K562 (cell line): ENCODE data around the gene NAT9. TPM values are rescaled to one million over a fixed set of nuclear protein-coding genes. Genes with fewer than 3 reads are reported as not detected.

ENCODE experiments used
- BRD4 ChIP-seq: fragments of 200-600 bp; sonication (generic); IDR thresholded peaks from 2 replicates; pipeline ENCODE4 v1.6.1; 2017; ENCODE audit warnings: inconsistent platforms
- CCAR2 ChIP-seq: fragments of 200-400 bp; formaldehyde crosslinking; IDR thresholded peaks from 2 replicates; pipeline ENCODE4 v1.6.1; 2017; ENCODE audit warnings: mild to moderate bottlenecking, low read depth, low read length
- COPS2 ChIP-seq: fragments of 450-650 bp; conservative IDR thresholded peaks from 2 replicates; pipeline ENCODE4 v1.6.1; 2016; ENCODE audit warnings: mild to moderate bottlenecking, moderate library complexity
- CREM ChIP-seq: IDR thresholded peaks from 2 replicates; pipeline ENCODE4 v1.6.1; 2014; ENCODE audit warnings: antibody characterized with exemption, low read depth
- DLX4 ChIP-seq: fragments of 250-450 bp; sonication (Bioruptor Pico); IDR thresholded peaks from 2 replicates; pipeline ENCODE4 v1.6.1; 2021; ENCODE audit warnings: mild to moderate bottlenecking
- GABPA ChIP-seq: fragments of 200-800 bp; sonication (Bioruptor generic); conservative IDR thresholded peaks from 2 replicates; pipeline ENCODE4 v1.6.1; 2016; ENCODE audit warnings: low read depth, missing genetic modification characterization, missing compliant biosample characterization
- GTF2B ChIP-seq: IDR thresholded peaks from 2 replicates; pipeline ENCODE4 v1.6.1; 2011; ENCODE audit not compliant: insufficient read length; ENCODE audit errors: extremely low read depth
- HNRNPL ChIP-seq: fragments of 200-400 bp; formaldehyde crosslinking; IDR thresholded peaks from 2 replicates; pipeline ENCODE4 v1.6.1; 2017; ENCODE audit warnings: low read depth, mild to moderate bottlenecking, low read length
- ID3 ChIP-seq, 2 experiments: fragments of 250-450 bp in 1 of 2; fragments of 450-650 bp in 1 of 2; sonication (Bioruptor Pico) in 1 of 2; IDR thresholded peaks; 2 replicates each; pipeline versions ENCODE4 v1.6.1 to v1.8.0; 2016 to 2021; ENCODE audit warnings: mild to moderate bottlenecking in 2 of 2, moderate library complexity in 2 of 2, missing compliant biosample characterization in 1 of 2, missing genetic modification characterization in 1 of 2
- IRF1 ChIP-seq: sonication (generic); formaldehyde crosslinking; IDR thresholded peaks from 2 replicates; pipeline ENCODE4 v1.8.0; 2022; ENCODE audit warnings: missing genetic modification reagents, mild to moderate bottlenecking, borderline replicate concordance
- KDM1A ChIP-seq, 2 experiments: fragments of 450-650 bp; IDR thresholded peaks; 2 replicates each; pipeline ENCODE4 v1.6.1; 2016; ENCODE audit warnings: mild to moderate bottlenecking in 2 of 2
- KLF16 ChIP-seq: IDR thresholded peaks from 2 replicates; pipeline ENCODE4 v1.6.1; 2016; ENCODE audit warnings: antibody characterized with exemption
- MCM7 ChIP-seq, 2 experiments: fragments of 450-650 bp; IDR thresholded peaks; 2 replicates each; pipeline ENCODE4 v1.6.1; 2016 to 2018
- MECOM ChIP-seq: fragments of 250-450 bp; sonication (Bioruptor Pico); IDR thresholded peaks from 2 replicates; pipeline ENCODE4 v1.8.0; 2022; ENCODE audit warnings: inconsistent platforms
- RBFOX2 ChIP-seq: fragments of 200-400 bp; formaldehyde crosslinking; IDR thresholded peaks from 2 replicates; pipeline ENCODE4 v1.6.1; 2017; ENCODE audit warnings: low read depth, mild to moderate bottlenecking, low read length, moderate library complexity
- SOX6 ChIP-seq: fragments of 450-650 bp; IDR thresholded peaks from 2 replicates; pipeline ENCODE4 v1.6.1; 2014; ENCODE audit warnings: mild to moderate bottlenecking
- SRSF3 ChIP-seq: fragments of 200-400 bp; formaldehyde crosslinking; IDR thresholded peaks from 2 replicates; pipeline ENCODE4 v1.6.1; 2016; ENCODE audit warnings: mild to moderate bottlenecking, low read length, moderate library complexity; ENCODE audit not compliant: insufficient read depth
- TFAM ChIP-seq: fragments of 250-450 bp; sonication (Bioruptor Pico); conservative IDR thresholded peaks from 2 replicates; pipeline ENCODE4 v1.5.0; 2021; ENCODE audit warnings: mild to moderate bottlenecking, moderate library complexity
- ZBTB12 ChIP-seq: fragments of 250-450 bp; sonication (Bioruptor Pico); IDR thresholded peaks from 2 replicates; pipeline ENCODE4 v1.4.0; 2020
- ZC3H8 ChIP-seq: fragments of 450-650 bp; IDR thresholded peaks from 2 replicates; pipeline ENCODE4 v1.6.1; 2017
- ZFP1 ChIP-seq: fragments of 450-650 bp; formaldehyde crosslinking; IDR thresholded peaks from 2 replicates; pipeline ENCODE4 v1.4.0; 2020; ENCODE audit warnings: mild to moderate bottlenecking, mixed read lengths
- ZFPM2 ChIP-seq: fragments of 250-450 bp; sonication (Bioruptor Pico); IDR thresholded peaks from 2 replicates; pipeline ENCODE4 v1.5.1; 2022; ENCODE audit warnings: mild to moderate bottlenecking
- ZNF121 ChIP-seq: sonication (generic); formaldehyde crosslinking; conservative IDR thresholded peaks from 2 replicates; pipeline ENCODE4 v1.8.0; 2022; ENCODE audit warnings: missing genetic modification reagents
- ZNF184 ChIP-seq: sonication (generic); formaldehyde crosslinking; IDR thresholded peaks from 2 replicates; pipeline ENCODE4 v1.5.0; 2020; ENCODE audit warnings: missing genetic modification reagents
- ZNF197 ChIP-seq: fragments of 200-800 bp; sonication (Bioruptor generic); IDR thresholded peaks from 2 replicates; pipeline ENCODE4 v1.6.1; 2016; ENCODE audit warnings: low read depth, missing genetic modification characterization, missing compliant biosample characterization
- ZNF232 ChIP-seq: sonication (generic); formaldehyde crosslinking; IDR thresholded peaks from 2 replicates; pipeline ENCODE4 v1.8.0; 2022; ENCODE audit warnings: mild to moderate bottlenecking, missing genetic modification reagents
- ZNF24 ChIP-seq: fragments of 450-650 bp; IDR thresholded peaks from 2 replicates; pipeline ENCODE4 v1.6.1; 2016
- ZNF316 ChIP-seq: fragments of 450-650 bp; IDR thresholded peaks from 2 replicates; pipeline ENCODE4 v1.6.1; 2016
- ZNF354B ChIP-seq: fragments of 250-450 bp; sonication (Bioruptor Pico); IDR thresholded peaks from 2 replicates; pipeline ENCODE4 v1.4.0; 2020
- polyA plus RNA-seq, 8 experiments: library from polyadenylated mRNA; depleted of rRNA in 4 of 8; stranded (reverse) in 5 of 8; unstranded in 3 of 8; fragments of >200 nt; fragmentation: Nextera tagmentation in 2 of 8; fragmentation: Illumina TruSeq in 1 of 8; extraction: Ambion mirVana in 2 of 8; extraction: Trizol in 1 of 8; gene quantifications; 2 replicates each; pipeline versions ENCODE4 v1.2.1 to v1.2.3, GENCODE V29; 2011 to 2014; ENCODE audit warnings: inconsistent platforms in 1 of 8, missing spikeins in 1 of 8
- total RNA-seq, 7 experiments: library from RNA; depleted of rRNA in 6 of 7; stranded (reverse); fragments of >200 nt in 6 of 7; fragmentation: Illumina TruSeq in 2 of 7; extraction: Trizol in 2 of 7; gene quantifications; 2 replicates each; pipeline versions ENCODE4 v1.2.1 to v1.2.3, GENCODE V29; 2011 to 2021; ENCODE audit warnings: low replicate concordance in 1 of 7

The NAT9 gene
- total and polyA plus RNA-seq, 9 of the 15 experiments (the other 6 are each of a cell fraction or from before 2014, with no cell fraction given) = 4.2 to 63.6 (median 40.8) TPM

GRCh38 chr17:74744714-74745547, 31.2 kb downstream of the NAT9 start (continued):
- 0 out of 2 replicates have a peak, but pooled peaks have one; percentile 37 for TF ChIP-seq ZNF121 (CRISPR knock-in tag)
- no peak for TF ChIP-seq CCAR2
- TF ChIP-seq GABPA (tag) = no peak
- TF ChIP-seq SOX6 = no peak
- no peak for TF ChIP-seq MCM7 (IDR thresholded peaks at IDR 0.05)
- no peak for TF ChIP-seq COPS2
- no peak for TF ChIP-seq ZNF184 (CRISPR knock-in tag)
- TF ChIP-seq KDM1A (IDR thresholded peaks at IDR 0.05) = no peak
- no peak for TF ChIP-seq TFAM (CRISPR knock-in tag)
- TF ChIP-seq ID3 (CRISPR knock-in tag; IDR thresholded peaks at IDR 0.05) = no peak
- no peak for TF ChIP-seq ID3 (tag; IDR thresholded peaks at IDR 0.05)
- TF ChIP-seq CREM = no peak
- TF ChIP-seq ZNF316 = no peak
- no peak for TF ChIP-seq ZFPM2 (CRISPR knock-in tag)
- no peak for TF ChIP-seq ZNF354B
- TF ChIP-seq MECOM (CRISPR knock-in tag) = 0 out of 2 replicates have a peak, but pooled peaks have one; percentile 6
- no peak for TF ChIP-seq BRD4
- peak; percentile 58; the same call in 1 of the 2 replicates for TF ChIP-seq KLF16
- TF ChIP-seq ZNF197 = no peak
- no peak for TF ChIP-seq SRSF3
- no peak for TF ChIP-seq DLX4
- no peak for TF ChIP-seq RBFOX2
- no peak for TF ChIP-seq ZC3H8
- no peak for TF ChIP-seq HNRNPL
- no peak for TF ChIP-seq GTF2B
- TF ChIP-seq ZBTB12 (CRISPR knock-in tag) = no peak
- TF ChIP-seq ZNF232 = no peak
- TF ChIP-seq IRF1 = no peak
- TF ChIP-seq ZFP1 (CRISPR knock-in tag) = no peak
- TF ChIP-seq ZNF24 = no peak
